CD14-positive monocyte (primary cell): ENCODE data around the gene ABHD16A. TPM values are rescaled to one million over a fixed set of nuclear protein-coding genes. Genes with fewer than 3 reads are reported as not detected.

Experiments
- DNase-seq, 3 donors: peaks; one replicate each; pipeline ENCODE4 v3.0.0-alpha.2; 2011 to 2022
- H2AFZ ChIP-seq: 2 replicates; pipeline ENCODE4 v1.6.0; 2012; ENCODE audit warnings: mild to moderate bottlenecking, low read depth, low read length, inconsistent platforms; ENCODE audit not compliant: insufficient read depth, poor library complexity, severe bottlenecking
- H3K27ac ChIP-seq, 2 donors: 1 replicate in 1 of 2; 2 replicates in 1 of 2; pipeline ENCODE4 v1.5.1; 2012 to 2013; ENCODE audit warnings: low read length in 2 of 2, control low read depth in 1 of 2, inconsistent platforms in 1 of 2, low read depth in 1 of 2, mild to moderate bottlenecking in 1 of 2
- H3K27me3 ChIP-seq, 2 donors: one replicate each; pipeline versions ENCODE4 v1.6.0 to v1.6.1; 2011 to 2013; ENCODE audit warnings: low read length in 2 of 2; ENCODE audit not compliant: control insufficient read depth in 2 of 2, insufficient read depth in 2 of 2
- H3K36me3 ChIP-seq, 2 donors: replicated peaks in 1 of 2; 1 replicate in 1 of 2; 2 replicates in 1 of 2; pipeline versions ENCODE4 v1.5.1 to v1.6.1; 2012 to 2013; ENCODE audit warnings: low read length in 2 of 2, control low read depth in 1 of 2, inconsistent platforms in 1 of 2, mild to moderate bottlenecking in 1 of 2; ENCODE audit not compliant: insufficient read depth in 2 of 2, control insufficient read depth in 1 of 2
- H3K4me1 ChIP-seq, 2 donors: 1 replicate in 1 of 2; 2 replicates in 1 of 2; pipeline versions ENCODE4 v1.5.1 to v1.6.1; 2012 to 2013; ENCODE audit warnings: low read length in 2 of 2, control low read depth in 1 of 2, inconsistent platforms in 1 of 2, mild to moderate bottlenecking in 1 of 2, moderate library complexity in 1 of 2; ENCODE audit not compliant: insufficient read depth in 2 of 2, control insufficient read depth in 1 of 2
- H3K4me2 ChIP-seq: replicated peaks from 2 replicates; pipeline ENCODE3; 2012; ENCODE audit warnings: low read length, moderate library complexity, mild to moderate bottlenecking; ENCODE audit not compliant: poor library complexity, severe bottlenecking; ENCODE audit errors: extremely low read depth
- H3K4me3 ChIP-seq, 3 experiments: fragments of 200-600 bp in 1 of 3; sonication (generic) in 1 of 3; replicated peaks in 1 of 3; 1 replicate in 2 of 3; 2 replicates in 1 of 3; pipeline ENCODE4 v1.5.1; 2011 to 2013; ENCODE audit warnings: low read length in 3 of 3, mild to moderate bottlenecking in 3 of 3, control low read depth in 2 of 3, low read depth in 2 of 3, inconsistent platforms in 1 of 3, moderate library complexity in 1 of 3
- H3K79me2 ChIP-seq: 2 replicates; pipeline ENCODE4 v1.6.0; 2012; ENCODE audit warnings: mild to moderate bottlenecking, control low read depth, inconsistent platforms, low read length, moderate library complexity; ENCODE audit not compliant: insufficient read depth
- H3K9ac ChIP-seq: 2 replicates; pipeline ENCODE4 v1.6.0; 2017; ENCODE audit warnings: low read length, mild to moderate bottlenecking; ENCODE audit not compliant: insufficient read depth, poor library complexity, severe bottlenecking
- H3K9me3 ChIP-seq, 2 donors: replicated peaks in 1 of 2; 1 replicate in 1 of 2; 2 replicates in 1 of 2; pipeline versions ENCODE4 v1.5.1 to v1.6.1; 2012 to 2013; ENCODE audit warnings: low read length in 2 of 2, control low read depth in 1 of 2; ENCODE audit not compliant: control insufficient read depth in 1 of 2, insufficient read depth in 1 of 2
- H4K20me1 ChIP-seq: 2 replicates; pipeline ENCODE4 v1.6.0; 2012; ENCODE audit warnings: mild to moderate bottlenecking, low read length, control low read depth, moderate library complexity; ENCODE audit not compliant: insufficient read depth
- H3K27ac Mint-ChIP-seq, 7 donors: one replicate each; pipeline ENCODE4 v1.8.0; 2020; ENCODE audit warnings: mild to moderate bottlenecking in 7 of 7, mixed read lengths in 7 of 7, moderate library complexity in 6 of 7, inconsistent platforms in 2 of 7
- H3K27me3 Mint-ChIP-seq, 3 donors: one replicate each; pipeline ENCODE4 v1.8.0; 2021 to 2022; ENCODE audit warnings: low read depth in 3 of 3, mild to moderate bottlenecking in 3 of 3, mixed read lengths in 3 of 3, moderate library complexity in 3 of 3, inconsistent platforms in 1 of 3
- H3K36me3 Mint-ChIP-seq, 2 donors: one replicate each; pipeline ENCODE4 v1.8.0; 2020; ENCODE audit warnings: mixed read lengths in 2 of 2, inconsistent platforms in 1 of 2, mild to moderate bottlenecking in 1 of 2
- H3K4me1 Mint-ChIP-seq: one replicate; pipeline ENCODE4 v1.8.0; 2020; ENCODE audit warnings: mild to moderate bottlenecking, mixed read lengths
- H3K4me3 Mint-ChIP-seq, 2 donors: one replicate each; pipeline ENCODE4 v1.8.0; 2020; ENCODE audit warnings: mild to moderate bottlenecking in 2 of 2, mixed read lengths in 2 of 2, moderate library complexity in 1 of 2
- H3K9me3 Mint-ChIP-seq, 7 donors: one replicate each; pipeline ENCODE4 v1.8.0; 2020 to 2022; ENCODE audit warnings: mixed read lengths in 7 of 7, mild to moderate bottlenecking in 6 of 7, moderate library complexity in 6 of 7, inconsistent platforms in 2 of 7
- CTCF ChIP-seq: fragments of 200-600 bp; IDR thresholded peaks from one replicate; pipeline ENCODE4 v1.8.0; 2022; ENCODE audit warnings: antibody characterized with exemption, mild to moderate bottlenecking
- WGBS: methylation state at CpG from one replicate; pipeline ENCODE4 v1.1.5; 2013; ENCODE audit warnings: missing lambda C conversion rate; ENCODE audit not compliant: insufficient coverage; 5-methylcytosine and 5-hydroxymethylcytosine counted together
- intact Hi-C, 2 donors: fragments of 100-400 bp; cut with micrococcal nuclease; formaldehyde crosslinking; loops; one replicate each; pipeline versions ENCODE4 v1.15.0 to v1.15.1; 2023
- polyA plus RNA-seq, 3 donors: library from polyadenylated mRNA; depleted of rRNA in 1 of 3; unstranded in 2 of 3; stranded (reverse) in 1 of 3; fragments of 300-500 nt in 2 of 3; fragments of >200 nt in 1 of 3; fragmentation: Illumina TruSeq in 2 of 3; gene quantifications; 1 replicate in 2 of 3; 2 replicates in 1 of 3; pipeline ENCODE4 v1.2.3, GENCODE V29; 2012 to 2021

ABHD16A gene
- polyA plus RNA-seq, 3 donors: 53.0 to 122 (median 56.0) TPM

- WGBS: no CpG with 5 or more reads among the region's 11 CpGs
- no peak overlapping the region for H3K4me3 ChIP-seq
These were observed 13.6 kb downstream of the ABHD16A start for GRCh38 chr6:31689249-31690110.

More at GRCh38 chr6:31689249-31690110, 13.6 kb downstream of the ABHD16A start:
- peaks cover 18% of the 10 kb centered on the region for H4K20me1 ChIP-seq
- peak overlapping the region; percentile 33 to 82 (median 57) for H3K27ac Mint-ChIP-seq
- H3K4me2 ChIP-seq: no peak overlapping the region
- no peak for TF ChIP-seq CTCF
- intact Hi-C loops: no loop called here
- no peaks in the 10 kb centered on the region for H3K27me3 ChIP-seq
- H3K9me3 Mint-ChIP-seq: no peaks in the 10 kb centered on the region
- H3K36me3 Mint-ChIP-seq: peaks cover 89 to 92% of the 10 kb centered on the region in 2 donors
- H3K4me1 Mint-ChIP-seq: peaks cover 14% of the 10 kb centered on the region
- peaks cover under 1% of the 10 kb centered on the region for H3K79me2 ChIP-seq
- DNase-seq: no peak
- H3K9ac ChIP-seq: no peak overlapping the region
- peak overlapping the region in 1 of 2 donors; percentile 46 for H3K27ac ChIP-seq
- H3K27me3 Mint-ChIP-seq: peaks cover 0 to 6% (median 1%) of the 10 kb centered on the region in 3 donors
- no peaks in the 10 kb centered on the region for H3K9me3 ChIP-seq
- peaks cover 81 to 97% of the 10 kb centered on the region in 2 donors for H3K36me3 ChIP-seq
- no peak overlapping the region for H3K4me3 Mint-ChIP-seq
- H2AFZ ChIP-seq: no peak overlapping the region
- peaks cover 9 to 10% of the 10 kb centered on the region in 2 donors for H3K4me1 ChIP-seq
